ENCODE measurements around the gene CFAP61.

- TF ChIP-seq, protein P1, sequence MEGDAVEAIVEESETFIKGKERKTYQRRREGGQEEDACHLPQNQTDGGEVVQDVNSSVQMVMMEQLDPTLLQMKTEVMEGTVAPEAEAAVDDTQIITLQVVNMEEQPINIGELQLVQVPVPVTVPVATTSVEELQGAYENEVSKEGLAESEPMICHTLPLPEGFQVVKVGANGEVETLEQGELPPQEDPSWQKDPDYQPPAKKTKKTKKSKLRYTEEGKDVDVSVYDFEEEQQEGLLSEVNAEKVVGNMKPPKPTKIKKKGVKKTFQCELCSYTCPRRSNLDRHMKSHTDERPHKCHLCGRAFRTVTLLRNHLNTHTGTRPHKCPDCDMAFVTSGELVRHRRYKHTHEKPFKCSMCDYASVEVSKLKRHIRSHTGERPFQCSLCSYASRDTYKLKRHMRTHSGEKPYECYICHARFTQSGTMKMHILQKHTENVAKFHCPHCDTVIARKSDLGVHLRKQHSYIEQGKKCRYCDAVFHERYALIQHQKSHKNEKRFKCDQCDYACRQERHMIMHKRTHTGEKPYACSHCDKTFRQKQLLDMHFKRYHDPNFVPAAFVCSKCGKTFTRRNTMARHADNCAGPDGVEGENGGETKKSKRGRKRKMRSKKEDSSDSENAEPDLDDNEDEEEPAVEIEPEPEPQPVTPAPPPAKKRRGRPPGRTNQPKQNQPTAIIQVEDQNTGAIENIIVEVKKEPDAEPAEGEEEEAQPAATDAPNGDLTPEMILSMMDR (IDR thresholded peaks at IDR 0.05), result no peak
- no peak for TF ChIP-seq POLR2AphosphoS5 (IDR thresholded peaks at IDR 0.05)
Measured at GRCh38 chr20:20092827-20093226, 40.5 kb downstream of the CFAP61 start.
